Naive thymus-derived CD4-positive, alpha-beta T cell (primary cell): ENCODE results near the gene PFKFB3. TPM values are rescaled to one million over a fixed set of nuclear protein-coding genes. Genes with fewer than 3 reads are reported as not detected.

Experiments used
- ATAC-seq: fragments of 150-1000 bp; cut with Tn5 transposase; 2 replicates; pipeline ENCODE4 v1.10.0; 2021; ENCODE audit warnings: mild to moderate bottlenecking, moderate library complexity
- CTCF ChIA-PET: fragments of 350-600 bp; sonication (Branson Sonifier 250); formaldehyde crosslinking; loops from one replicate; lab custom pipeline; 2021; ENCODE audit warnings: antibody characterized with exemption; lab: Charles Lee
- POLR2A ChIA-PET: fragments of 350-600 bp; sonication (Branson Sonifier 250); formaldehyde crosslinking; loops from one replicate; lab custom pipeline; 2021; ENCODE audit warnings: antibody characterized with exemption, inconsistent platforms; lab: Charles Lee
- DNase-seq, 9 donors: peaks; one replicate each; pipeline versions ENCODE4 v3.0.0 to v3.0.0-alpha.2; 2020 to 2022; ENCODE audit warnings: mixed read lengths in 1 of 9
- H3K27ac ChIP-seq: one replicate; pipeline ENCODE4 v1.7.0; 2013; ENCODE audit warnings: mild to moderate bottlenecking, low read depth, low read length, moderate library complexity
- H3K27me3 ChIP-seq, 2 donors: one replicate each; pipeline ENCODE4 v1.7.0; 2013; ENCODE audit warnings: low read length in 2 of 2, mild to moderate bottlenecking in 2 of 2, moderate library complexity in 2 of 2; ENCODE audit not compliant: control insufficient read depth in 2 of 2, insufficient read depth in 2 of 2
- H3K36me3 ChIP-seq, 3 experiments: 1 replicate in 2 of 3; 2 replicates in 1 of 3; pipeline ENCODE4 v1.7.0; 2013; ENCODE audit warnings: low read length in 3 of 3, mild to moderate bottlenecking in 3 of 3, moderate library complexity in 1 of 3; ENCODE audit not compliant: insufficient read depth in 3 of 3, control insufficient read depth in 2 of 3
- H3K4me1 ChIP-seq, 2 donors: one replicate each; pipeline ENCODE4 v1.7.0; 2013; ENCODE audit warnings: low read length in 2 of 2, mild to moderate bottlenecking in 2 of 2, moderate library complexity in 1 of 2; ENCODE audit not compliant: control insufficient read depth in 2 of 2, insufficient read depth in 2 of 2
- H3K4me3 ChIP-seq: 2 replicates; pipeline ENCODE4 v1.7.0; 2013; ENCODE audit warnings: mild to moderate bottlenecking, low read length
- H3K9me3 ChIP-seq, 3 experiments: 1 replicate in 2 of 3; 2 replicates in 1 of 3; pipeline ENCODE4 v1.7.0; 2013; ENCODE audit warnings: low read length in 3 of 3; ENCODE audit not compliant: control insufficient read depth in 2 of 3
- H3K27ac Mint-ChIP-seq, 9 donors: one replicate each; pipeline ENCODE4 v1.8.0; 2020 to 2022; ENCODE audit warnings: mixed read lengths in 9 of 9, mild to moderate bottlenecking in 8 of 9, moderate library complexity in 5 of 9, inconsistent platforms in 2 of 9
- H3K27me3 Mint-ChIP-seq, 5 donors: one replicate each; pipeline ENCODE4 v1.8.0; 2021 to 2022; ENCODE audit warnings: mixed read lengths in 5 of 5, mild to moderate bottlenecking in 1 of 5
- H3K36me3 Mint-ChIP-seq, 5 donors: one replicate each; pipeline ENCODE4 v1.8.0; 2020 to 2022; ENCODE audit warnings: mixed read lengths in 5 of 5, mild to moderate bottlenecking in 3 of 5, inconsistent platforms in 1 of 5
- H3K4me1 Mint-ChIP-seq, 7 donors: one replicate each; pipeline ENCODE4 v1.8.0; 2020 to 2022; ENCODE audit warnings: mixed read lengths in 7 of 7, mild to moderate bottlenecking in 3 of 7, inconsistent platforms in 1 of 7
- H3K4me3 Mint-ChIP-seq, 10 donors: one replicate each; pipeline ENCODE4 v1.8.0; 2020 to 2022; ENCODE audit warnings: mild to moderate bottlenecking in 10 of 10, mixed read lengths in 10 of 10, moderate library complexity in 6 of 10, inconsistent platforms in 2 of 10
- H3K9me3 Mint-ChIP-seq, 11 donors: one replicate each; pipeline ENCODE4 v1.8.0; 2020 to 2022; ENCODE audit warnings: mixed read lengths in 11 of 11, mild to moderate bottlenecking in 4 of 11, inconsistent platforms in 1 of 11, moderate library complexity in 1 of 11
- intact Hi-C, 2 donors: fragments of 100-400 bp; cut with micrococcal nuclease; formaldehyde crosslinking; loops; one replicate each; pipeline ENCODE4 v1.15.1; 2023
- polyA plus RNA-seq, 2 donors: library from polyadenylated mRNA; unstranded; fragments of 300-500 nt; fragmentation: Illumina TruSeq; gene quantifications; one replicate each; pipeline ENCODE4 v1.2.3, GENCODE V29; 2021
- total RNA-seq, 6 experiments: library from RNA in 5 of 6; stranded (reverse) in 5 of 6; gene quantifications; 1 replicate in 5 of 6; 2 replicates in 1 of 6; pipeline ENCODE4 v1.2.3 and lab custom pipeline; 2021 to 2026

Gene PFKFB3
- total and polyA plus RNA-seq, 7 experiments from 2014 or later = 2.3 to 129 (median 66.1) TPM

GRCh38 chr10:6300106-6300783, 97.5 kb downstream of the PFKFB3 start:
- Mint-ChIP-seq H3K27ac (peak overlapping the region; percentile 58 to 95 (median 82)), H3K4me3 (peak overlapping the region; percentile 30 to 78 (median 60)), H3K4me1 (peaks cover 7 to 54% (median 27%) of the 10 kb centered on the region in 7 donors), H3K27me3 (no peaks in the 10 kb centered on the region), H3K36me3 (peaks cover 0 to 35% (median 3%) of the 10 kb centered on the region in 5 donors), H3K9me3 (peaks cover 0 to 3% (median 0%) of the 10 kb centered on the region in 11 donors)
- ATAC-seq (peak; percentile 87), DNase-seq (peak in 7 of 9 donors; percentile 35 to 63 (median 51))
- CTCF ChIA-PET = interaction anchor here (1.0 to 1.1 kb wide), 2 partner anchors 100 to 102 kb away, joined by 4 read pairs; no protein-coding TSS in a partner anchor
- Histone ChIP-seq H3K27ac (no peak overlapping the region), H3K36me3 (no peaks in the 10 kb centered on the region), H3K9me3 (no peaks in the 10 kb centered on the region), H3K4me3 (peak overlapping the region; percentile 15), H3K27me3 (no peaks in the 10 kb centered on the region), H3K4me1 (peaks cover 7 to 12% of the 10 kb centered on the region in 2 donors)
- intact Hi-C loops = no loop called here
- POLR2A ChIA-PET = interaction anchor here (0.6 to 2.7 kb wide), 8 partner anchors 10 to 1127 kb away, joined by 3 to 11 read pairs (median 3); partner anchors contain the start of gene PFKFB3

GRCh38 chr10:6300784-6301460, 98.2 kb downstream of the PFKFB3 start:
- ATAC-seq (no peak), DNase-seq (peak in 1 of 9 donors; percentile 7)
- Mint-ChIP-seq H3K27me3 (no peaks in the 10 kb centered on the region), H3K27ac (peak overlapping the region in 8 of 9 donors; percentile 58 to 95 (median 82)), H3K36me3 (peaks cover 0 to 38% (median 4%) of the 10 kb centered on the region in 5 donors), H3K4me3 (peak overlapping the region in 9 of 10 donors; percentile 30 to 78 (median 64)), H3K4me1 (peaks cover 7 to 48% (median 24%) of the 10 kb centered on the region in 7 donors), H3K9me3 (peaks cover 0 to 3% (median 0%) of the 10 kb centered on the region in 11 donors)
- H3K4me3 ChIP-seq = peak overlapping the region; percentile 15
- H3K36me3 ChIP-seq = no peaks in the 10 kb centered on the region
- peaks cover 7 to 12% of the 10 kb centered on the region in 2 donors for H3K4me1 ChIP-seq
- H3K9me3 ChIP-seq = no peaks in the 10 kb centered on the region
- H3K27ac ChIP-seq = no peak overlapping the region
- ChIA-PET CTCF (interaction anchor here (1.0 to 1.1 kb wide), 2 partner anchors 100 to 101 kb away, joined by 4 read pairs; no protein-coding TSS in a partner anchor), POLR2A (interaction anchor here (0.6 to 2.7 kb wide), 5 partner anchors 35 to 1126 kb away, joined by 3 to 11 read pairs (median 4); partner anchors contain the start of gene PFKFB3)
- no peaks in the 10 kb centered on the region for H3K27me3 ChIP-seq
- intact Hi-C loops = no loop called here

- Histone ChIP-seq H3K9me3 (no peaks in the 10 kb centered on the region), H3K27ac (no peak overlapping the region), H3K36me3 (no peaks in the 10 kb centered on the region), H3K4me1 (peaks cover 7 to 12% of the 10 kb centered on the region in 2 donors), H3K4me3 (no peak overlapping the region), H3K27me3 (no peaks in the 10 kb centered on the region)
- POLR2A ChIA-PET = interaction anchor here (2.7 kb wide), 1 partner anchor 46 kb away, joined by 11 read pairs; no protein-coding TSS in a partner anchor
- no peak for DNase-seq
- no peak overlapping the region for H3K4me3 Mint-ChIP-seq
- H3K27ac Mint-ChIP-seq = peak overlapping the region in 1 of 9 donors; percentile 53
- CTCF ChIA-PET = interaction anchor here (1.1 kb wide), 1 partner anchor 99 kb away, joined by 4 read pairs; no protein-coding TSS in a partner anchor
- no peaks in the 10 kb centered on the region for H3K27me3 Mint-ChIP-seq
- intact Hi-C loops = no loop called here
- ATAC-seq = no peak
- H3K4me1 Mint-ChIP-seq = peaks cover 7 to 42% (median 20%) of the 10 kb centered on the region in 7 donors
- peaks cover 0 to 42% (median 4%) of the 10 kb centered on the region in 5 donors for H3K36me3 Mint-ChIP-seq
- peaks cover 0 to 4% (median 0%) of the 10 kb centered on the region in 11 donors for H3K9me3 Mint-ChIP-seq
These were observed 98.8 kb downstream of the PFKFB3 start for GRCh38 chr10:6301488-6302075.

Other genes with a start within 250 kb of the PFKFB3 start
- gene IL15RA, start 225.4 kb upstream of the PFKFB3 start, total RNA-seq = 10 to 100 TPM in 1 of 5 experiments, 1 to 10 TPM in 4; 3.5 to 24.9 (median 5.6) TPM
- gene IL15RA, start 225.4 kb upstream of the PFKFB3 start, polyA plus RNA-seq = 1 to 10 TPM; 2.9 to 7.6 TPM
- gene IL2RA, start 140.6 kb upstream of the PFKFB3 start, total RNA-seq = 100 to 1,000 TPM in 1 of 5 experiments, 10 to 100 TPM in 1, 1 to 10 TPM in 3; 2.5 to 266 (median 6.7) TPM
- gene IL2RA, start 140.6 kb upstream of the PFKFB3 start, polyA plus RNA-seq = 1 to 10 TPM in 1 of 2 donors, under 1 TPM in 1; 0.85 to 3.0 TPM
- 100 to 1,000 TPM; 120 to 158 (median 127) TPM for gene RBM17, start 113.9 kb upstream of the PFKFB3 start, total RNA-seq
- 10 to 100 TPM; 66.6 to 83.0 TPM for gene RBM17, start 113.9 kb upstream of the PFKFB3 start, polyA plus RNA-seq